ENCODE data around the gene CD52. TPM values are rescaled to one million over a fixed set of nuclear protein-coding genes. Genes with fewer than 3 reads are reported as not detected.

The CD52 gene
- total and polyA plus RNA-seq, 2 of the 13 experiments (the other 11 are each of a cell fraction or from before 2014, with no cell fraction given), result 0.32 TPM; not detected in 1

DNA sequence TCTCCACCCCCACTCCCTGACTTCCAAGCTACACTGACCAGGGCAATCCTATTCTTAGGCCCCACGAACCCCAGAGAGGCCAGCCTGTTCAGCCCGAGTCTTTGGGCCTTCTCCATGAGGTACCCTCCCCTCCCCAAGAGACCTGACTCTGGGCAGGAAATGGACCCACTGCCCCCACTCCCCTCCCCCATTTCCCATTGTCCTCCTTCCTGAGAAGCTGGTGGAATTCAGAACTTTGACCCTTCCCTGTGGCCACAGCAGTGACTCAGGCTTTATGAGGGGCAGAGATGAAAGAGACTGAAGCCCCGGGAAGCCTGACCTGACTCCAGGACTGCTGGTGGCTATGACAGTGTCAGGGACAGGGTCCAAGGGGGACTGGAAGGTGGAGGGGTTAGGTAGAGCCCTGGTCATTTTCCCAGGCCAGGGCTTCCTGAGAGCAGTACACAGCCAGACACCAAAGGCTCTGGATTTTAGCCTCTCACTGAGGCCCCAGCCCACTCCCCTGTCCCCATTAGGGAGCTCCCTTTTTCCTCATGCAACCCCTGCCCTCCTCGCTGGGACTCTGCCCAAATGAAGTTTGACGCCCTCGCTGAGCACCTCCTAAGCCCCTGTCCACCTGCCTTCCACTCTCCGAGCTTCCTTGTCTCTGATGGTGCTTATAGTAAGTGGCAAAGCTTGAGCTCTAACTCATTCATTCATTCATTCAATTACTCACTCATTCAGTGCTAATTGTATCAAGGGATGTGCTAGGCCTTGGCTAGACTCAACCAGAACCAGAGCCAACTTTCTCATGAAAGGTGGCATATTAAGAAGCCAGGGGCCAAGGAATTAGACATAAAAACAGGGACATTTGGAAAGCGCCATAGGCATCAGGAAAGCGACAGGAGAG, 33.2 kb downstream of the CD52 start (continued):
- TF ChIP-seq ZNF142 (CRISPR knock-in tag; IDR thresholded peaks at IDR 0.05) (peak; percentile 63; the same call in 1 of the 2 replicates), REPIN1 (CRISPR knock-in tag; IDR thresholded peaks at IDR 0.05; ENCODE audit: borderline replicate concordance, low read depth) (peak; percentile 97), RFXAP (CRISPR knock-in tag; IDR thresholded peaks at IDR 0.05; ENCODE audit: borderline replicate concordance) (no peak; the same call in 1 of the 2 replicates), ARID3A (IDR thresholded peaks at IDR 0.05; ENCODE audit: low read depth, low read length) (peak; percentile 52), SRY (CRISPR knock-in tag; IDR thresholded peaks at IDR 0.05) (no peak), CREM (IDR thresholded peaks at IDR 0.05) (peak; percentile 90), CREM (CRISPR knock-in tag; IDR thresholded peaks at IDR 0.05) (no peak), RELA (CRISPR knock-in tag; IDR thresholded peaks at IDR 0.05) (no peak), ZFYVE20 (CRISPR knock-in tag; IDR thresholded peaks at IDR 0.05; ENCODE audit: borderline replicate concordance, low read depth) (no peak), HDAC6 (IDR thresholded peaks at IDR 0.05; ENCODE audit: low read depth, low read length) (no peak), NR3C1 (CRISPR knock-in tag; IDR thresholded peaks at IDR 0.05) (no peak), SPEN (CRISPR knock-in tag; IDR thresholded peaks at IDR 0.05; ENCODE audit: low read depth) (peak; percentile 80), ZSCAN29 (CRISPR knock-in tag; conservative IDR thresholded peaks at IDR 0.05) (peak; percentile 89), IKZF4 (CRISPR knock-in tag; IDR thresholded peaks at IDR 0.05; ENCODE audit: borderline replicate concordance, low read depth, not compliant biosample characterization) (no peak), ZFP36L2 (CRISPR knock-in tag; IDR thresholded peaks at IDR 0.05) (no peak), ELF4 (CRISPR knock-in tag; IDR thresholded peaks at IDR 0.05; ENCODE audit: borderline replicate concordance) (peak; percentile 66; the same call in 1 of the 2 replicates)
- TF ChIP-seq, protein P1, sequence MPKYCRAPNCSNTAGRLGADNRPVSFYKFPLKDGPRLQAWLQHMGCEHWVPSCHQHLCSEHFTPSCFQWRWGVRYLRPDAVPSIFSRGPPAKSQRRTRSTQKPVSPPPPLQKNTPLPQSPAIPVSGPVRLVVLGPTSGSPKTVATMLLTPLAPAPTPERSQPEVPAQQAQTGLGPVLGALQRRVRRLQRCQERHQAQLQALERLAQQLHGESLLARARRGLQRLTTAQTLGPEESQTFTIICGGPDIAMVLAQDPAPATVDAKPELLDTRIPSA (CRISPR knock-in tag; IDR thresholded peaks at IDR 0.05; ENCODE audit: borderline replicate concordance), result no peak
- TF ChIP-seq, protein P2, sequence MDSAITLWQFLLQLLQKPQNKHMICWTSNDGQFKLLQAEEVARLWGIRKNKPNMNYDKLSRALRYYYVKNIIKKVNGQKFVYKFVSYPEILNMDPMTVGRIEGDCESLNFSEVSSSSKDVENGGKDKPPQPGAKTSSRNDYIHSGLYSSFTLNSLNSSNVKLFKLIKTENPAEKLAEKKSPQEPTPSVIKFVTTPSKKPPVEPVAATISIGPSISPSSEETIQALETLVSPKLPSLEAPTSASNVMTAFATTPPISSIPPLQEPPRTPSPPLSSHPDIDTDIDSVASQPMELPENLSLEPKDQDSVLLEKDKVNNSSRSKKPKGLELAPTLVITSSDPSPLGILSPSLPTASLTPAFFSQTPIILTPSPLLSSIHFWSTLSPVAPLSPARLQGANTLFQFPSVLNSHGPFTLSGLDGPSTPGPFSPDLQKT (CRISPR knock-in tag; IDR thresholded peaks at IDR 0.05; ENCODE audit: borderline replicate concordance), result no peak

Data from HepG2 (cell line).